HEK293T (cell line): ENCODE data around the gene GUK1.
A peak's percentile ranks its signal among the peaks of the same experiment; 100 is the strongest.

ENCODE experiments used
- ELF4 ChIP-seq: fragments of 450-650 bp; IDR thresholded peaks from 2 replicates; pipeline ENCODE4 v1.6.1; 2017; ENCODE audit warnings: antibody characterized with exemption
- NFRKB ChIP-seq: fragments of 450-650 bp; IDR thresholded peaks from 2 replicates; pipeline ENCODE4 v1.6.1; 2016; ENCODE audit warnings: mild to moderate bottlenecking, moderate library complexity
- SP1 ChIP-seq: fragments of 450-650 bp; IDR thresholded peaks from 2 replicates; pipeline ENCODE4 v1.6.1; 2017
- TARDBP ChIP-seq: fragments of 450-650 bp; IDR thresholded peaks from 2 replicates; pipeline ENCODE4 v1.6.1; 2016

DNA sequence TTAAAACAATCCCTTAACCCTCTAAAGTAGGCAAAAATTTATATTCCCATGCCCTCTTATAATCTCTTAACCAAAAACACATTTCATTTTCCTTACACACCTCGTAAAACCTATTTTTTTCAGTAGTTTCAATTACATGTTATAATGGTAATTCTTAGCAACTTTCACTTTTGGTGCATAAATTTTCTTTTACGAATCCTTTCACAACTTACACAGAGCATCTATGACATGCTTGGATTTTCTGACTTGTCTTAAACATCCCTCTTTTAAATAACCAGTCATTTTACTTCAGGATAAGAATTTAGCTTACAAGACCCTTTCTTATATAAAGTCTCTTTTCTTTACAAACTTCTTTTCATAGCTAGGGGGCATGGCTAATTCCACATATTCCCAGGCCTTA is 22.0 kb upstream of the GUK1 start:
- no peak for TF ChIP-seq ELF4
- 0 out of 2 replicates have a peak, but pooled peaks have one; percentile 30 for TF ChIP-seq NFRKB
- TF ChIP-seq SP1 = no peak
- TF ChIP-seq TARDBP = no peak
